AG09319 (cell line): Measurements from ENCODE around the gene MUC4.
"Not testable (repeated sequence)": the region's sequence is repeated elsewhere in the genome, so short reads cannot be mapped to it uniquely, and the experiment has no call there.

Experiments
- DNase-seq: peaks from one replicate; pipeline ENCODE4 v3.0.0-alpha.2; 2010; ENCODE audit warnings: low read depth; ENCODE audit errors: extremely low read depth
- CTCF ChIP-seq: IDR thresholded peaks from 2 replicates; pipeline ENCODE4 v1.5.1; 2011; ENCODE audit warnings: low read depth, mild to moderate bottlenecking, inconsistent platforms, low read length, moderate library complexity

The MUC4 gene

GRCh38 chr3:195790901-195791300 lies 20.8 kb downstream of the MUC4 start:
- no peak for TF ChIP-seq CTCF

DNA sequence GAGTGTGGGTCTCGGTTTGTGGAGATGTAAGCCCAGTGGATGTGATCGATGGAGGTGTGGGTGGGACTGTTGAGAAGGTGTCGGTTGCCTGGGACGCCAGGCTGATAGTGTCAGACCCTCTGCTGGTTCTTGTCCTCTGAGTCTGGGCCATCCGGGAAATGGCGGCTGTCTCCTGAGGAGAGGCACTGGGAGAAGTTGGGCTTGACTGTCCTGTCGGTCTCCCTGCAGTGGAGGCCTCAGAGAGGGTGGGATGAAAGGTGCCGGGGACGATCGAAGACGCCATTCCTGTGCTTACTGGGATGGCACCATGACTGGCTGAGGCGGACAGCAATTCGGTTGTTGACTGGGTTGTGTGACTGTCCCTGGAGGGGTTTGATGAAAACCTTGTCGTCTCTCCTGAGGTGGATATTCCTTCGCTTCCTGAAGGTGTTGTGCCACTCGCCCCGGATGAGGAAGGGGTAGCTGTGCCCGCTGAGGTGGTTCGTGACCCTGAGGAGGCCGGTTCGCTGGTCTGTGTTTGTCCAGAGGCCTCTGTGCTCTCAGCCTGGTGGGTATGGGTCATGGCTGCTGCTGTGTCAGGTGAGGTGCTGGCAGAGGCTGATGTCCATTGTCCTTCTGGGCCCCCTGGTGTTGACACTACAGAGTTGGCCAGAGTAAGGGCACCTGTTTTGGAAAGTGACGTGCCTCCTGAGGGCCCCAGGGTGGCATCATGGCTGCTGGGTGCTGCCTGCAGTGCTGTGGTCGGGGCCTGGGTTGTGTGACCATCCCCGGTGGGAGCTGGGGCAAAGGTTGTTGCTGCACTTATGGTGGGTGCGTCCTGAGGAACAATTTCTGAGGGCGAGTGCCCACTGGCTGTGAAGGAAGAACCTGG lies 22.8 kb downstream of the MUC4 start:
- no peak for DNase-seq
- no peak for TF ChIP-seq CTCF

More at GRCh38 chr3:195790901-195791300, 20.8 kb downstream of the MUC4 start:
- DNase-seq = no peak

DNA sequence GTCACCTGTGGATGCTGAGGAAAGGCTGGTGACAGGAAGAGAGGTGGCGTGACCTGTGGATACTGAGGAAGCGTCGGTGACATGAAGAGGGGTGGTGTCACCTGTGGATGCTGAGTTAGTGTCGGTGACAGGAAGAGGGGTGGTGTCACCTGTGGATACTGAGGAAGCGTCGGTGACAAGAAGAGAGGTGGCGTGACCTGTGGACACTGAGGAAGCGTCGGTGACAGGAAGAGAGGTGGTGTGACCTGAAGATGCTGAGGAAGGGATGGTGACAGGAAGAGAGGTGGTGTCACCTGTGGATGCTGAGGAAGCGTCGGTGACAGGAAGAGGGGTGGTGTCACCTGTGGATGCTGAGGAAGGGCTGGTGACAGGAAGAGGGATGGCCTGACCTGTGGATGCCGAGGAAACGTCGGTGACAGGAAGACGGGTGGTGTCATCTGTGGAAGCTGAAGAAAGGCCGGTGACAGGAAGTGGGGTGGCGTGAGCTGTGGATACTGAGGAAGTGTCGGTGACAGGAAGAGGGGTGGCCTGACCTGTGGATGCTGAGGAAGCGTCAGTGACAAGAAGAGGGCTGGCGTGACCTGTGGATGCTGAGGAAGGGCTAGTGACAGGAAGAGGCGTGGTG lies 25.8 kb downstream of the MUC4 start:
- not testable (repeated sequence) for DNase-seq

- not testable (repeated sequence) for DNase-seq
Measured at GRCh38 chr3:195784031-195784430, 27.7 kb downstream of the MUC4 start.

DNA sequence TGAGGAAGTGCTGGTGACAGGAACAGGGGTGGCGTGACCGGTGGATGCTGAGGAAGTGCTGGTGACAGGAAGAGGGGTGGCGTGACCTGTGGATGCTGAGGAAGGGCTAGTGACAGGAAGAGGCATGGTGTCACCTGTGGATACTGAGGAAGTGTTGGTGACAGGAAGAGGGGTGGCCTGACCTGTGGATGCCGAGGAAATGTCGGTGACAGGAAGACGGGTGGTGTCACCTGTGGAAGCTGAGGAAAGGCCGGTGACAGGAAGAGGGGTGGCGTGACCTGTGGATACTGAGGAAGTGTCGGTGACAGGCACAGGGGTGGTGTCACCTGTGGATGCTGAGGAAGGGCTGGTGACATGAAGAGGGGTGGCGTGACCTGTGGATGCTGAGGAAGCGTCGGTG lies 30.5 kb downstream of the MUC4 start:
- DNase-seq = not testable (repeated sequence)

GRCh38 chr3:195777975-195778374 lies 33.8 kb downstream of the MUC4 start:
- no peak for TF ChIP-seq CTCF
- no peak for DNase-seq

DNA sequence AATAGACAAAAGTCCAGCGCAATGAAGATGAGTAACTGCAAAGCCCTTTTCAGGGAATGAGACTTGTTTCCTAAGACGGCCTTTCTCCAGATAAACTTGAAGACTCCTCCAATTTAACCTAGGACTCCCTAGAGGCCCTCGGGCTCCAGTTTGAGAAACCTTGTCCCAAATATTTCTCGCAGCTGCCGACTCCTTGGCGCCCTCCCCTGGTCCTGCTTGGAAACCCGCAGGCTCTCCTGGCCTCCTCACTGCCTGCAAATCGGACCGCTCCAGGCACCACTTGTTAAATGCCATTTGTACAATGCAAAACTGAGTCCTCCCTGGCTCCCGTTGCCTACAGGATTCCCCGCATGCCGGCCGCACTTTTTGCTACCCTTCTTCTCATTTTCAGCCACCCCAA lies 36.8 kb downstream of the MUC4 start:
- TF ChIP-seq CTCF = peak; percentile 33
- DNase-seq = no peak

GRCh38 chr3:195773956-195774537 lies 37.7 kb downstream of the MUC4 start:
- DNase-seq = no peak
- TF ChIP-seq CTCF = no peak
